SK-N-DZ (cell line): ENCODE results near the gene SLC9A3. TPM values are rescaled to one million over a fixed set of nuclear protein-coding genes. Genes with fewer than 3 reads are reported as not detected.
"Not testable (repeated sequence)": the region's sequence is repeated elsewhere in the genome, so short reads cannot be mapped to it uniquely, and the experiment has no call there.

Experiments
- DNase-seq: peaks from one replicate; pipeline ENCODE4 v3.0.0-alpha.2; 2015; ENCODE audit warnings: low spot score
- polyA plus RNA-seq, 2 experiments: library from polyadenylated mRNA; depleted of rRNA; stranded (reverse); fragments of >200 nt; gene quantifications; 2 replicates each; pipeline ENCODE4 v1.2.3, GENCODE V29; 2014

SLC9A3 gene
- polyA plus RNA-seq (2014; cell fraction: cytosol; rRNA removed), result 8.9 and 9.8 TPM in 2 replicates
- 5.0 and 7.6 TPM in 2 replicates for polyA plus RNA-seq (2014; cell fraction: nucleus; rRNA removed)

DNA sequence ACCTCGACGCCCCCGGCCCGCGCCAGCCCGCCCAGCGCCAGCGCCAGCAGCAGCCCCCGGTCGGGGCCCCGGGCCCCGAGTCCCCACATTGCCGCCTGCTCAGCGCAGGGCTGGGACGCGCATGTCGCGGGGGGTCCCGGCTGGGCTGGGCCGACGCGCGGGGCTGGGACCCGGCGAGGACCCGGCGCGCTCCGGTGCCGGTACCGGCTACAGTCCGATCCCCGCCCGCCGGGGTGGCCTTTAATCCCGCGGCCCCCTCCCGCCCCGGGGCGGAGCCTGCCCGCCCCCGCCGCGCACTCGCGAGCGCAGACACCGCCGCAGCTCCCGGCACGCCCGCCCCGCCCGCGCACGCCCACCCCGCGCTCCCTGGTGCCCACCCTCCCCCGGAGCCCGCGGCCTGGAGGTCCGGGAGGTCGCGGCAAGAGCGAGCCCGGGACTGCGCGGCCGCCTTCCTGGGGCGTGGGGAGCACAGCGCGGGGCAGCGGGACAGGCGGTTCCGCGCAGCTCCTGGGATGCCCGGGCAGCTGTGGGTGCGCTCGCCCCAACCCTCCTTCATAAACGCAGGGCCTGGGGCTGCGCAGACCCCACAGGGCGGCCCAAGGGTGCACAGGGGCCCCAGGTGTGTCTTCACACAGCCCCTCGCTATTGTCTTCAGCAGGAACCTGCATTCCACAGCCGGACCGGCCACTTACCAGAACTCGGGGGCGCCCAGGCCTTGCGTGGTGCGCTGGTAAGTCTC lies at the start of gene SLC9A3:
Gene SLC9A3 (minus strand): TSS at position 216 of the 739 bp plus-strand sequence.
- no peak for DNase-seq

DNA sequence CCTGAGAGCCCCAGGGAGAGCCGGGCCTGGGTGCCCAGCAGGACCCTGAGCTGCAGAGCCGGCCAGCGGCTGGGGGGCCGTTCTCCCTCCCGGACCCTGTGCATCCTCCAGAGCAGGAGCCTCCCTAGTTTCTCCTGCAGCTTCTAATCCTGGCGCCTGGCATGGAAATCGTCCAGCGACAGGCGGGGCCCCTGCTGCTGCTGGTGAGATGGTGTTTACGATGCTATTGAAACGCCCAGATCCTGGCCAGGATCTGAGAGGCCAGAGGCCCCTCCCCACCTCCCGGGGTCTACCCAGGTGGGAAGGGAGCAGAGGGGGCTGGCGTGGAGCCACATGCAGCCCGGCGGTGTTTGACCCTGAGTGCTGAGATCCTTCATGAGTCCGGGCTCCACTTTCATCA lies 49.7 kb upstream of the SLC9A3 start:
- DNase-seq, result no peak

DNA sequence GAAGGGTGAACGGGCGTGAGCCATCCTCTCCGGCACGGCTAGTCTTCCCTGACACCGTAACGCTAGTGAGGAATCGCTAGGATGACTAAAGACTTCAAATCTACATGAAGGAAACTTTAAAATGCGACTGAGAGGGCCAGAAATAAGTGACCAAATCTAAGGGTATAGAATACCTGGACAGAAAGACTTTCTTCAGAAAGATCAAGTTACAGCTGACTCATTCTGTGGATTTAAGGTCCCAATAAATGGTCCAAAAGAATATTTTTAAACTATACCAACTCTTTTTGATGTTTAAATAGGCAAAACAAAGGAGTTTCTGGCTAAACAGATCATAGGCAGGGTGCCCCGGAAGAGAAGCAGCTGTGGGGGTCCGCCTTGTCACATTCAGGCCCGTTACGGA lies 49.0 kb upstream of the SLC9A3 start:
- DNase-seq, result no peak

- DNase-seq, result no peak
Measured at GRCh38 chr5:572398-573019, 48.3 kb upstream of the SLC9A3 start.

DNA sequence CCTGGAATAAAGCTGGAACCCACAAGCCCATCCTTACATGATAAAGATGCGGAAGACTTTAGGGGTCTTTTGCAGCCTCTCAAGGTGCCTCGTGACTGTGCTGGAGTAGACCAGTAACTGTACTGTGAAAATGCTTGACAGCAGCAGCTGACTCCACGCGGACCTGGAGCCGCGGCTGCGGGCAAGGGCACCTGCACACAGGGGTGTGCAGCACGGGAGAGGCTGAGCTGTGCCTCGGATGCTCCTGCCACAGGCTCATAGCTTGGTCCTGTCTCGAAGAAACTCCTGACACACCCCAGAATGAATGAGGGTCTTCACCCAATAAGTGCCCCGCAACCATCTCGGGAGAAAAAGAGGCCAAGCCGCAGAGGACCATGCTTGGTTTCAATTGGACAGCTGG lies 47.5 kb upstream of the SLC9A3 start:
- DNase-seq, result no peak

GRCh38 chr5:570886-571285 lies 46.6 kb upstream of the SLC9A3 start:
- no peak for DNase-seq

DNA sequence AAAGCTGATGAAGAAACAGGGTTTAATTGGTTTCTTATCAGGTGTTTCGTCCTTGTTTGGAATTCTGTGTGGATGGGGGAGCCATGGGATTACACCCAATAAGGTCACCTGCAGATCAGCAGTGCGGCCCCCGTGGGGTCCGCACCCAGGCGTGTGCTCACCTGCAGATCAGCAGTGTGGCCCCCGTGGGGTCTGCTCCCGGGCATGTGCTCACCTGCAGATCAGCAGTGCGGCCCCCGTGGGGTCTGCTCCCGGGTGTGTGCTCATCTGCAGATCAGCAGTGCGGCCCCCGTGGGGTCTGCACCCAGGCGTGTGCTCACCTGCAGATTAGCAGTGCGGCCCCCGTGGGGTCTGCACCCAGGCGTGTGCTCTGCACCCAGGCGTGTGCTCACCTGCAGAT lies 46.2 kb upstream of the SLC9A3 start:
- DNase-seq, result no peak

DNA sequence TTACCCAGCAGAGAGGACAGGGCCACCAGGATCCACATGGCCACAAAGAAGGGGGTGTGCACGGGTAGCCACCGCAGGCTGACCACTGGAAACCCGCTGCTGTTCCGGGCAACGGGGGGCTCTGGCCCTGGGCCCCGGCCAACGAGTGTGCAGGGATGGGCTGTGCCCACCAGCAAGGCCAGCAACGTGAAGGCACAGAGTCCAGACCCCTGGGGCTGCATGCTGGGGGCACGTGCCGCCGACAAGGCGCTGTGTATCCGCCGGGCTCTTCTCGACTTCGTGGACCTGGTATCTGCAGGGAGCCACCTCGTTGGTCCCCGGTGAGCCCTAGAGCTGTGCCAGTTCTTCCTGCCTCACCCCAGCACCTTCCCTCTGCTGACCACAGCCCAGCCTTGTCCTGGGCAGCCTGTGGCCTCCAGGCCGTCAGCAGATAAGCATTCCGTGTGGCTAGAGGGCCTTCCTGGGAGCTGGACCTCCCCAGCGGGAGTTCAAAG lies 45.7 kb upstream of the SLC9A3 start:
- no peak for DNase-seq

GRCh38 chr5:569358-569867 lies 45.2 kb upstream of the SLC9A3 start:
- no peak for DNase-seq

DNA sequence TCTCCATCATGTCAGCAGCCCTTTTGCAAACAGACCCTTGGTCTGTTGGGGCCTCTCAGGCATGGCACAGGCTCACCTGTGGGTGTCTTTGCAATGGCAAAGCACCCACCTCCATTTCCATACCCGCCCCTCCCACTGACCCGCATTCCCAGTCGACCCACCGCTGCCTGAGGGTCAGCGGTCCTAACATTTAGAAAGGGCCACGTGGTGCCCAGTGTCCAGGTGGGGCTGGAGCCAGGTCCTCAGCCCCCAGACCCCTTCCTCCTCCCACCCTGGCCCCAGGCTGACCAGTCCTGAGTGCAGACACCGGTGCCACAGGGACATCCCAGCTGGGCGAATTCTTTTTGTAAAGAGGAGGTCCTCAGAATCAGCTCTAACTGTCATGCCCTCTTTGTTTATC lies 44.6 kb upstream of the SLC9A3 start:
- no peak for DNase-seq

DNA sequence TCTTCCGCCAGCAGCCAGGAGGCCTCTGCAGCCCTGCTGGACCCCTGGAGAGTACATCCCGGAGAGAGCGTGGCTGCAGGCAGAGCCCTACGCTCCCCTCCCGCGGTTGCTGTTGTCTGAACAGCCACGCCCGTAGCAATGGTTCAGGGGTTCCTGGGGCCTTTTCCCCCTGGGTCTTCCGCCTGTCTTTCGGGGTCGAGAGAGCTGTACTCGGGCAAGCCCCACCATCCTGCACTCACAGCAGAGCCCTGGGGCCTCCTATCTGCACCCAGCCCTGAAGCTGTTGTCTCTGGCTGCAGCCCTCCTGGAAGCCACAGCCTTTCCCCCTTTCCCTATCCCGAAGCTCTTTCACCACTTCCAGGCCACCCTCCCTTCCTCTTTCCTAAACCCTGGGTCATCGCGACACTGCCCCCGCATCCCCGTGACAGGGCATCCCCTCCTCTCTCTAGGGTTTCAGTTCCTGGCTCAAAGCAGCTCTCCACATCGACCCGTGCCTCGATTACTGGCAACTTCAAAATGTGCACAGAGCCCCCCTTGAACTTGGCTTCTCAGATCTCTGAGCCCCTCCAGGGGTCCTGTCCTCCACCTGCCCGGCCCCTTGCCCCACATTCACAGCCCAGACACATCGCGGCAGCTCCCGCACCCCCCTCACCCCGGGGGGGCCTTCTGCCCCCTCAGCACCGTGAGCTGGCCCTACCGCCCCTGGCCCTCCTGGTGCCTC lies 44.0 kb upstream of the SLC9A3 start:
- DNase-seq, result no peak

GRCh38 chr5:567664-568060 lies 43.4 kb upstream of the SLC9A3 start:
- no peak for DNase-seq

DNA sequence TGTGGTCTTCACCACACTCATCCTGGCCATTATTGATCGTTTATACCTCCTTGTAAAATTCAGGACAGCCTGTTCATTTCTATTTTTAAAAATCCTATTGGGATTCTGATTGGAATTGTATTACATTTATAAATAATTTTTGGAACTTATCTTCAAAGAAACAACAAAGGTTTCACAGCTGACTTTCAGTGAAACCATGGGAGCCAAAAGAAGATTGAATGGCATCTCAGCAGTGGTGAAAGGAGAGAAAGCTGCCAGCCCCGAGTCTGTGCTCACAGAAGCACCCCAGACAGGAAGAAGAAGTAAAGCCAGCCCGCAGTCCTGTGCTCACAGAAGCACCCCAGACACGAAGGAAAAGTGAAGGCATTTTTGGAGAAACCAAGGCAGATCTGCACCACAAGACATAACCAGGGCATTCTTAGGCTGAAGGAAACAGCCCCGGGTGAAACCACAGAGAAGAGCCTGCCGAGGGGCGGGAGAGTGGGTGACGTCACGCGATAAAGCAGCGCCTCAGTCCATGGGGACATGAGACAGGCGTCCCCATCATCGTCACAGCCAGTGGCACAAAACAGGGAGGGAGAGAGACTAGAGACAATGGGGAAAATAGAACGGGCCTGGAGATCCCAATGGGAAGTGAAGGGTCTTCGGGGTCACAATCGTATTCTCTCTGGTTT lies 42.5 kb upstream of the SLC9A3 start:
- no peak for DNase-seq

DNA sequence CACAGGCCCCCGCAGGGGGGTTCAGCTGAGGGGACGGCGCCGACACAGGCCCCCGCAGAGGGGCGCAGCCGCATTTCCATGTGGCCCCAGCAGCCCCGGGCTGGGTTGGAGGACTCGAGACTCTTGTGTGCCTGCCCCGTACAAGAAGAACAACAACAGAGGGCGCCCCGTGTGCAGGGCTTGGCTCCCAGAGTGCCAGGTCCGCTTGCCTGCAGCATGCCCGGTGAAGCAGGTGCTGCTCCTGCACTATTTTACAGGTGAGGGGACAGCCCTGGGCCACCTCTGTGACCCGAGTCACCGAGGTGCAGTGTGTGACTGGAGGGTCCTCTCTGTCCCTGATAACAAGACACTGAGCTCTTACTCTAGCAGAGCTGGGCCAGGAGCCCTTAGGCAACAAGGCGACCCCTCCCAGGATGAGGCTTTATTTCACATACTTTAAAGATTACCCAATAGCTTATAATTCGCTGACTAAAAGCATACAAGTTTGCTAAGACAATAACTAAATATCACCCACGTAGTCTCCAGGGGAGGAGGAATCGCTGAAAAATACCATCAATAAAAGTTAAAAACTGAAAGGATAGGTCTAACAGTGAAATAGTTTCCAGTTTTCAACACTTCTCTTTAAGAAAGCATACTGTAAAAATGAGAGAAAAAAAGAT lies 41.7 kb upstream of the SLC9A3 start:
- DNase-seq, result no peak

- DNase-seq, result no peak
Measured at GRCh38 chr5:561408-561807, 37.2 kb upstream of the SLC9A3 start.

DNA sequence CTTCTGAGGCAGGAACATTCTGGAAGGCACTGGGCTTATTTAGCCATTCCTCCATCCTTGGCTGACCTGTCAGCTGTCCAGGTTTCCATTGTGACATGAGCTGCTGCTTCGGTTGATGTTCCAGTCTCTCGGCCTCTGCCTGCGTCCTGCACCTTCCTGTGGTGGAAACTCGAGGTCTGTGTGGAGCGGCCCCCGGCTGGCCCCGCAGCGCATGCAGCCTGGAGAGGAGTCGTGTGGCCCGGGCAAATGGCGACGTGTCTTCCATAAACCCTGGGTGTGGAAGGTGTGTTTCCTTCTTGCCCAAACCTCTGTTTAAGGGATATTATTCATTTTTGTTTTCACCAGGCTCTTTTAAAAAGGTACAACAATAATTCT lies 36.5 kb upstream of the SLC9A3 start:
- no peak for DNase-seq

- DNase-seq, result no peak
Measured at GRCh38 chr5:558871-559503, 34.7 kb upstream of the SLC9A3 start.

- no peak for DNase-seq
Measured at GRCh38 chr5:558326-558725, 34.1 kb upstream of the SLC9A3 start.

DNA sequence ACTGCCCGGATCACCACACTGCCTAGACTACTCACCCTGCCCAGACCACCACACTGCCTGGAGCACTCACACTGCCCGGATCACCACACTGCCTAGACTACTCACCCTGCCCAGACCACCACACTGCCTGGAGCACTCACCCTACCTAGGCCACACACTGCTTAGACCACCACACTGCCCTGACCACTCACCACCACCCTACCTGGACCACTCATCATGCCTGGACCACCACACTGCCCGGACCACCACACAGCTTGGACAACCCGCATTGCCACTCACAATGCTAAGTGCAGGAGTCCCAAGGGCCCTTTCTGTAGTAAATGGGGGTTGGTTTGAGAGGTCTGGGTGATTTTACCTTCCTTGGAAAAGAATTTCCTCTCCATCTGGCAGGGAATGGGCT lies 33.7 kb upstream of the SLC9A3 start:
- not testable (repeated sequence) for DNase-seq

- DNase-seq, result no peak
Measured at GRCh38 chr5:556909-557441, 32.7 kb upstream of the SLC9A3 start.
